Measurements from ENCODE around the gene CREBRF. TPM values are rescaled to one million over a fixed set of nuclear protein-coding genes. Genes with fewer than 3 reads are reported as not detected.
"Not testable (repeated sequence)": the region's sequence is repeated elsewhere in the genome, so short reads cannot be mapped to it uniquely, and the experiment has no call there.

The CREBRF gene
- total RNA-seq, 1 donor from 2014 or later, result 10.0 TPM

- peaks cover 5% of the 10 kb centered on the region for H3K9me3 Mint-ChIP-seq (ENCODE audit: unreplicated experiment)
- DNase-seq (ENCODE audit: low read depth) (no peak), FAIRE-seq (no peak)
- Histone ChIP-seq H3K79me2 (ENCODE audit: insufficient read depth, low read length) (no peaks in the 10 kb centered on the region), H3K36me3 (ENCODE audit: insufficient read depth, low read length) (no peaks in the 10 kb centered on the region), H3K9me3 (ENCODE audit: insufficient read depth, low read depth, low read length) (no peaks in the 10 kb centered on the region), H3K4me3 (ENCODE audit: insufficient read depth, low read depth, low read length) (no peak overlapping the region), H2AFZ (ENCODE audit: low read depth, low read length) (no peak overlapping the region), H3K27me3 (ENCODE audit: insufficient read depth, low read length) (no peaks in the 10 kb centered on the region), H3K27ac (ENCODE audit: low read depth, low read length) (no peak overlapping the region), H4K20me1 (ENCODE audit: insufficient read depth, low read length) (no peaks in the 10 kb centered on the region), H3K9ac (ENCODE audit: low read length) (no peak overlapping the region), H3K4me1 (ENCODE audit: insufficient read depth, low read length) (no peaks in the 10 kb centered on the region), H3K4me2 (ENCODE audit: low read length) (no peak overlapping the region)
- TF ChIP-seq EZH2 (IDR thresholded peaks at IDR 0.05; ENCODE audit: insufficient read depth, low read length), result no peak
- no peak for TF ChIP-seq CTCF (IDR thresholded peaks at IDR 0.05; ENCODE audit: insufficient read depth, low read depth, low read length)
- no peak overlapping the region for H3K4me3 Mint-ChIP-seq (ENCODE audit: unreplicated experiment)
- H3K27me3 Mint-ChIP-seq (ENCODE audit: low read depth, unreplicated experiment), result no peaks in the 10 kb centered on the region
- H3K27ac Mint-ChIP-seq (ENCODE audit: unreplicated experiment), result no peak overlapping the region
- no peaks in the 10 kb centered on the region for H3K4me1 Mint-ChIP-seq (ENCODE audit: low read depth, unreplicated experiment)
- peaks cover 12% of the 10 kb centered on the region for H3K36me3 Mint-ChIP-seq (ENCODE audit: low read depth, unreplicated experiment)
Measured at GRCh38 chr5:173119719-173120118, 63.6 kb downstream of the CREBRF start.

GRCh38 chr5:173123416-173123815 is 67.3 kb downstream of the CREBRF start:
- Histone ChIP-seq H3K79me2 (ENCODE audit: insufficient read depth, low read length) (no peaks in the 10 kb centered on the region), H3K9me3 (ENCODE audit: insufficient read depth, low read depth, low read length) (no peaks in the 10 kb centered on the region), H3K27ac (ENCODE audit: low read depth, low read length) (no peak overlapping the region), H3K4me1 (ENCODE audit: insufficient read depth, low read length) (no peaks in the 10 kb centered on the region), H3K9ac (ENCODE audit: low read length) (no peak overlapping the region), H3K4me2 (ENCODE audit: low read length) (no peak overlapping the region), H3K4me3 (ENCODE audit: insufficient read depth, low read depth, low read length) (no peak overlapping the region), H2AFZ (ENCODE audit: low read depth, low read length) (no peak overlapping the region), H4K20me1 (ENCODE audit: insufficient read depth, low read length) (no peaks in the 10 kb centered on the region), H3K27me3 (ENCODE audit: insufficient read depth, low read length) (no peaks in the 10 kb centered on the region), H3K36me3 (ENCODE audit: insufficient read depth, low read length) (no peaks in the 10 kb centered on the region)
- no peak overlapping the region for H3K27ac Mint-ChIP-seq (ENCODE audit: unreplicated experiment)
- no peaks in the 10 kb centered on the region for H3K4me1 Mint-ChIP-seq (ENCODE audit: low read depth, unreplicated experiment)
- FAIRE-seq (no peak), DNase-seq (ENCODE audit: low read depth) (peak; percentile 14)
- no peak overlapping the region for H3K4me3 Mint-ChIP-seq (ENCODE audit: unreplicated experiment)
- H3K27me3 Mint-ChIP-seq (ENCODE audit: low read depth, unreplicated experiment), result no peaks in the 10 kb centered on the region
- TF ChIP-seq EZH2 (IDR thresholded peaks at IDR 0.05; ENCODE audit: insufficient read depth, low read length) (no peak), CTCF (IDR thresholded peaks at IDR 0.05; ENCODE audit: insufficient read depth, low read depth, low read length) (no peak)
- peaks cover 18% of the 10 kb centered on the region for H3K36me3 Mint-ChIP-seq (ENCODE audit: low read depth, unreplicated experiment)
- peaks cover 5% of the 10 kb centered on the region for H3K9me3 Mint-ChIP-seq (ENCODE audit: unreplicated experiment)

GRCh38 chr5:173132166-173132565 is 76.0 kb downstream of the CREBRF start:
- H3K4me3 ChIP-seq (ENCODE audit: insufficient read depth, low read depth, low read length); H3K4me3 Mint-ChIP-seq (ENCODE audit: unreplicated experiment); H3K27ac ChIP-seq (ENCODE audit: low read depth, low read length); H3K4me1 ChIP-seq (ENCODE audit: insufficient read depth, low read length); H3K27ac Mint-ChIP-seq (ENCODE audit: unreplicated experiment); H3K27me3 ChIP-seq (ENCODE audit: insufficient read depth, low read length); H3K27me3 Mint-ChIP-seq (ENCODE audit: low read depth, unreplicated experiment); H3K9me3 Mint-ChIP-seq (ENCODE audit: unreplicated experiment); H4K20me1 ChIP-seq (ENCODE audit: insufficient read depth, low read length); H3K79me2 ChIP-seq (ENCODE audit: insufficient read depth, low read length); H3K36me3 ChIP-seq (ENCODE audit: insufficient read depth, low read length); H3K36me3 Mint-ChIP-seq (ENCODE audit: low read depth, unreplicated experiment); FAIRE-seq; H3K9me3 ChIP-seq (ENCODE audit: insufficient read depth, low read depth, low read length); H3K4me2 ChIP-seq (ENCODE audit: low read length); H3K4me1 Mint-ChIP-seq (ENCODE audit: low read depth, unreplicated experiment); H3K9ac ChIP-seq (ENCODE audit: low read length); H2AFZ ChIP-seq (ENCODE audit: low read depth, low read length); DNase-seq (ENCODE audit: low read depth): not testable (repeated sequence)
